C4-2B (cell line): ENCODE measurements around the gene EID1.

Experiments
- CTCF ChIP-seq: fragments of 450-650 bp; conservative IDR thresholded peaks from 2 replicates; pipeline ENCODE4 v1.5.1; 2017; ENCODE audit warnings: mild to moderate bottlenecking
- ZFX ChIP-seq: fragments of 450-650 bp; IDR thresholded peaks from 2 replicates; pipeline ENCODE4 v1.6.1; 2017

- TF ChIP-seq CTCF (no peak), ZFX (no peak)
These were observed 26.0 kb upstream of the EID1 start for GRCh38 chr15:48851956-48852355.
